Measurements from ENCODE around the gene LYPD4. TPM values are rescaled to one million over a fixed set of nuclear protein-coding genes. Genes with fewer than 3 reads are reported as not detected.

LYPD4 gene
- total RNA-seq, 4 donors from 2014 or later: not detected

DNA sequence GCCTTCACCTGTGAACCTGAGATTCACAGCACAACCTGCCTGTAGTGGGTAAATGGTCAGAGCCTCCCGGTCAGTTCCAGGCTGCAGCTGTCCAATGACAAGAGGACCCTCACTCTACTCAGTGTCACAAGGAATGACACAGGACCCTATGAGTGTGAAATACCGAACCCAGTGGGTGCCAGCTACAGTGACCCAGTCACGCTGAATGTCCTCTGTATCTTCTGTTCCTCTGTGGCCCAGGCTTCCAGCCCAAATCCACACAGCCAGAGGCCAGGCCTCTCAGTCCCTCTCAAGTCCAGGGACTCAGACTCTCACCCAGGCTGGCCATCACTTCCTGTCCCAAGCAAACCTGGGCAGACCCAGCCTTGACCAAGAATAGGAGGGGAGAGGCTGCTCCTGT is 37.3 kb downstream of the LYPD4 start:
- no peak overlapping the region for H3K4me3 ChIP-seq
- no peaks in the 10 kb centered on the region for H3K9me3 ChIP-seq
- H3K27me3 ChIP-seq: peaks cover 13% of the 10 kb centered on the region
- no peaks in the 10 kb centered on the region for H3K36me3 ChIP-seq
- H3K27ac ChIP-seq: no peak overlapping the region
- H3K4me1 ChIP-seq: no peaks in the 10 kb centered on the region
- TF ChIP-seq, protein P1, sequence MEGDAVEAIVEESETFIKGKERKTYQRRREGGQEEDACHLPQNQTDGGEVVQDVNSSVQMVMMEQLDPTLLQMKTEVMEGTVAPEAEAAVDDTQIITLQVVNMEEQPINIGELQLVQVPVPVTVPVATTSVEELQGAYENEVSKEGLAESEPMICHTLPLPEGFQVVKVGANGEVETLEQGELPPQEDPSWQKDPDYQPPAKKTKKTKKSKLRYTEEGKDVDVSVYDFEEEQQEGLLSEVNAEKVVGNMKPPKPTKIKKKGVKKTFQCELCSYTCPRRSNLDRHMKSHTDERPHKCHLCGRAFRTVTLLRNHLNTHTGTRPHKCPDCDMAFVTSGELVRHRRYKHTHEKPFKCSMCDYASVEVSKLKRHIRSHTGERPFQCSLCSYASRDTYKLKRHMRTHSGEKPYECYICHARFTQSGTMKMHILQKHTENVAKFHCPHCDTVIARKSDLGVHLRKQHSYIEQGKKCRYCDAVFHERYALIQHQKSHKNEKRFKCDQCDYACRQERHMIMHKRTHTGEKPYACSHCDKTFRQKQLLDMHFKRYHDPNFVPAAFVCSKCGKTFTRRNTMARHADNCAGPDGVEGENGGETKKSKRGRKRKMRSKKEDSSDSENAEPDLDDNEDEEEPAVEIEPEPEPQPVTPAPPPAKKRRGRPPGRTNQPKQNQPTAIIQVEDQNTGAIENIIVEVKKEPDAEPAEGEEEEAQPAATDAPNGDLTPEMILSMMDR (IDR thresholded peaks at IDR 0.05): no peak
- TF ChIP-seq POLR2AphosphoS5 (IDR thresholded peaks at IDR 0.05) (no peak), POLR2A (IDR thresholded peaks at IDR 0.05) (no peak), EP300 (IDR thresholded peaks at IDR 0.05) (no peak)
- DNase-seq (ENCODE audit: low spot score in 2 of 2): peak in 1 of 2 donors; percentile 22
- WGBS: 85% methylated on average over 2 of the region's 3 CpGs

DNA sequence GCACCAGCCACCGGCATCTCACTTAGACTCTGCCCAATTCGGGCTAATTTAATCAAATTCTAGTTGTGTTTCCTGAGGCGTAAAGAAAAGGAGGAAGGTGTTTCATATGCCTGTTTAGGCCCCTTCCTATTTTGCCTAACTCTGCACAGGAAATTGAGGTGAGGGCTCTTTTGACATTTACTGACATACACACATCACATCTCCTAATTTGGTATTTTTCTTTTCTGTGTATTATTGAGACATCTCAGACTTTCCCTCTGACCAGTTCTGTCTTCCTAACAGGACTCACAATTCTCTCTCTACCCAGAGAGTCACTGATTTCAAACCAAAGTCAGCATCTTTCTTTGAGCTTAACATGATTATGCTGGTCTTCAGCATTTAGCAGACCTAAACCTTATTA is 40.1 kb downstream of the LYPD4 start:
- WGBS: 84% methylated on average over 3 of the region's 3 CpGs
- Histone ChIP-seq H3K27me3 (peaks cover 1% of the 10 kb centered on the region), H3K9me3 (no peaks in the 10 kb centered on the region), H3K36me3 (no peaks in the 10 kb centered on the region), H3K4me1 (no peaks in the 10 kb centered on the region), H3K4me3 (no peak overlapping the region), H3K27ac (no peak overlapping the region)
- TF ChIP-seq POLR2A (IDR thresholded peaks at IDR 0.05) (no peak), POLR2AphosphoS5 (IDR thresholded peaks at IDR 0.05) (no peak), EP300 (IDR thresholded peaks at IDR 0.05) (no peak)
- TF ChIP-seq, protein P1 (IDR thresholded peaks at IDR 0.05): no peak
- DNase-seq (ENCODE audit: low spot score in 2 of 2): no peak

DNA sequence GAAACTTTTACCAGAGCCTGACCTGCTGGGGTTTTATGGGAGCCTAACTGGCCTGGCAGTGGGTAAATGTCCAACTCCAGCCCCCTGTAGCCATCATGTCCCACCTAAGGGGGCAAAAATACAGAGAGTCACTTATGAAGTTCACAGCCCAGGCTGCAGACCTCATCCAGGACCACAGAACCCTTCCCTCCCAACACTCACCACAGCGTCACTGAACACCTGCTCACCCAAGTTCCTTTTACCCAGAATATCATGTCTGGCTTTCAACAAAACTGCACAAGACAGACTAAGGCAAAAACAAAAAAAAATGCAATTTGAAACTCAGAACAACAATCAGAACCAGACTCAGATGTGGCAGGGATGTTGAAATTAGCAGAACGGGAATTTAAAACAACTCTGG is 41.7 kb downstream of the LYPD4 start:
- Histone ChIP-seq H3K4me1 (no peaks in the 10 kb centered on the region), H3K36me3 (no peaks in the 10 kb centered on the region), H3K9me3 (no peaks in the 10 kb centered on the region), H3K27ac (no peak overlapping the region), H3K27me3 (no peaks in the 10 kb centered on the region), H3K4me3 (no peak overlapping the region)
- DNase-seq (ENCODE audit: low spot score in 2 of 2): no peak
- WGBS: 73% methylated on average over 2 of the region's 2 CpGs
- no peak for TF ChIP-seq EP300 (IDR thresholded peaks at IDR 0.05)
- TF ChIP-seq, protein P1 (IDR thresholded peaks at IDR 0.05): no peak
- no peak for TF ChIP-seq POLR2AphosphoS5 (IDR thresholded peaks at IDR 0.05)
- no peak for TF ChIP-seq POLR2A (IDR thresholded peaks at IDR 0.05)

DNA sequence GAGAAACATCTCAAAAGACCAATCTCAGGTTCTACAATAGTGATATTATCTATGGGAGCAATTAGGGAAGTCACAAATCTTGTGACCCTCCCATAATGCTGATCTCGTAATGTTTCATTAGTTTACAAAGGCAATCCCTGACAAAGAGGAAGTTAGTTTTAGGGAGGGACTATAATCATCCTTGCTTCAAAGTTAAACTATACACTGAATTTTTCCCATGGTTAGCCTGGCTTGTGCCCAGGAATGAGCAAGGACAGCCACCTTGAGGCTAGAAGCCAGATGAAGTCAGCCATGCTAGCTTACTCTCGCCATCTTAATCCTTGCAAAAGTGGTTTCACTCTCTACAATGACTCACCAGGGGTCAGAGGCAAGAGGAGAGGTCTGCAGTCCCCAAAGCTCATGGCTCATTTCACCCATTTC is 42.7 kb downstream of the LYPD4 start:
- no peaks in the 10 kb centered on the region for H3K9me3 ChIP-seq
- no peaks in the 10 kb centered on the region for H3K36me3 ChIP-seq
- no peak overlapping the region for H3K27ac ChIP-seq
- no peaks in the 10 kb centered on the region for H3K4me1 ChIP-seq
- WGBS: 71% methylated on average over 2 of the region's 2 CpGs
- no peak overlapping the region for H3K4me3 ChIP-seq
- TF ChIP-seq POLR2AphosphoS5 (IDR thresholded peaks at IDR 0.05) (no peak), EP300 (IDR thresholded peaks at IDR 0.05) (no peak), POLR2A (IDR thresholded peaks at IDR 0.05) (no peak)
- TF ChIP-seq, protein P1 (IDR thresholded peaks at IDR 0.05): no peak
- no peak for DNase-seq (ENCODE audit: low spot score in 2 of 2)
- H3K27me3 ChIP-seq: no peaks in the 10 kb centered on the region

DNA sequence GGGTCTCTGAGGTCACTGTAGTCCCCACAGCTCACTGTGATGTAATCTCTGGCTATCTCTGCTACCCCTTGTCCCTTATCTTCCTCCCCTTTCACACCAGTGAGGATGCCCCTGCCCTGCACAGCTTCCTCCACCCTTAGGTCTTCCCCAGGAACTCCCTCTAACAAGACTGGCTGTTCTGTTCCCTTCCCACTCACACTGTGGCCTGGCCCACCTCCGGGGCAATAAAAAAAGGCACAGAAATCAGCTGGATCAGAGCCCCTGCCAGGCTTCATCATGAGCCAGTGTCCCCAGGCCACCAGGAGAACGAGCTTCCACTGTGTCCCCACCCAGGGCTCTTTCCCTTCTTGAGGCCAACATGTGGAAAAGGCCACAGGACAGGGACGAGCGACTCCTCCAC is 43.5 kb downstream of the LYPD4 start:
- DNase-seq (ENCODE audit: low spot score in 2 of 2): no peak
- no peak overlapping the region for H3K4me3 ChIP-seq
- no peaks in the 10 kb centered on the region for H3K4me1 ChIP-seq
- H3K36me3 ChIP-seq: no peaks in the 10 kb centered on the region
- no peaks in the 10 kb centered on the region for H3K9me3 ChIP-seq
- no peaks in the 10 kb centered on the region for H3K27me3 ChIP-seq
- no peak for TF ChIP-seq EP300 (IDR thresholded peaks at IDR 0.05)
- 68% methylated on average over 4 of the region's 4 CpGs for WGBS
- H3K27ac ChIP-seq: no peak overlapping the region

DNA sequence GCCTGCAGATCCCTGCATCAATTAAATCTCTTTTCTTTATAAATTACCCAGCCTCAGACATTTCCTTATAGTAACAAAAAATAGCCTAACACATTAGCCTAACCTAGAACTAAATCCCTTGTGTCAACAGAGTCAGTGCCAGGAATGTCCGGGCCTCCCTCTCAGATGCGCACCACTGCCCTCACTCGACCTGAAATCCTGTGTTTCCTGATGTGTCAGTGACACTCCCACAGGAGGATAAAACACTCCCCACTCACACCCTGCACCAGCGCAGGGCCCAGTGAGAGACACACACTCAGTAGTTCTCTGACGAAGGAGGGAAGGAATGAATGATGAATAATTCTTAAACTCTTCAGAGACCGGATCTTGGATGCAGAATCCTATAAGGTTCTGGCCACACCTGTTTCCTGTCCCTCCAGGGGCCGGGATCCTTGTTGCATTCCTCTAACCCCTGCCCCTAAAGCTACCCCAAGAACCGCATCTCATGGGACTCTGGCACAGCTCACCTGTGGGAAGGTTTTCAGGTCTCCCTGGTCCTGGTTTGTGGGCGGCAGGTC is 45.0 kb downstream of the LYPD4 start:
- no peak for DNase-seq (ENCODE audit: low spot score in 2 of 2)
- TF ChIP-seq, protein P1 (IDR thresholded peaks at IDR 0.05): no peak
- TF ChIP-seq POLR2A (IDR thresholded peaks at IDR 0.05) (no peak), EP300 (IDR thresholded peaks at IDR 0.05) (no peak), POLR2AphosphoS5 (IDR thresholded peaks at IDR 0.05) (no peak)

More for the DNA sequence above, 45.0 kb downstream of the LYPD4 start:
- H3K9me3 ChIP-seq: no peaks in the 10 kb centered on the region
- 59% methylated on average over 9 of the region's 9 CpGs for whole genome bisulfite sequencing
- H3K4me3 ChIP-seq: no peak overlapping the region
- H3K27ac ChIP-seq: no peak overlapping the region
- H3K36me3 ChIP-seq: no peaks in the 10 kb centered on the region
- H3K27me3 ChIP-seq: peaks cover 4% of the 10 kb centered on the region
- no peaks in the 10 kb centered on the region for H3K4me1 ChIP-seq
